HCT116 (cell line): ENCODE data around the gene FDXR. TPM values are rescaled to one million over a fixed set of nuclear protein-coding genes. Genes with fewer than 3 reads are reported as not detected.

Source experiments
- ATAC-seq: fragments of 200-7000 bp; cut with Tn5 transposase; 2 replicates; pipeline ENCODE4 v1.9.1; 2020; ENCODE audit warnings: mild to moderate bottlenecking, moderate library complexity
- BruUV-seq: library from RNA; stranded (reverse); fragments of 400-500 nt; replicated peaks from 2 replicates; lab custom pipeline; 2021; lab: Mats Ljungman, UMichigan
- CTCF ChIA-PET: fragments of 300-600 bp; sonication (Branson Sonifier 250); formaldehyde crosslinking; loops from one replicate; lab custom pipeline; 2021; ENCODE audit warnings: antibody characterized with exemption; lab: Charles Lee
- POLR2A ChIA-PET: fragments of 300-600, 350-600 bp; sonication (Branson Sonifier 250); formaldehyde crosslinking; loops from one replicate; lab custom pipeline; 2021; ENCODE audit warnings: antibody characterized with exemption; lab: Charles Lee
- RAD21 ChIA-PET, 2 experiments: fragments of 300-600 bp; sonication (Branson Sonifier 250); formaldehyde crosslinking; loops; one replicate each; lab custom pipeline; 2023; ENCODE audit warnings: low total read pairs in 2 of 2; ENCODE audit not compliant: uncharacterized antibody in 2 of 2, unreplicated experiment in 2 of 2, low non-redundant PET in 1 of 2; lab: Charles Lee
- DNase-seq: peaks from one replicate; pipeline ENCODE4 v3.0.0-alpha.2; 2010; ENCODE audit warnings: low read depth, low spot score
- H2AFZ ChIP-seq: fragments of 200-600 bp; shearing (Covaris generic), sonication (generic); 2 replicates; pipeline ENCODE4 v1.6.1; 2017; ENCODE audit warnings: low read depth, mixed run types, mixed read lengths, antibody characterized with exemption, low read length; ENCODE audit not compliant: poor library complexity, severe bottlenecking
- H3K27ac ChIP-seq: 2 replicates; pipeline ENCODE4 v1.5.1; 2012; ENCODE audit warnings: low read depth, low read length
- H3K27me3 ChIP-seq: fragments of 200-600 bp; sonication (generic); 2 replicates; pipeline ENCODE4 v1.6.1; 2016; ENCODE audit warnings: mixed run types, low read length, mixed read lengths; ENCODE audit not compliant: insufficient read depth
- H3K36me3 ChIP-seq, 2 experiments: fragments of 200-500 bp in 1 of 2; fragments of 200-600 bp in 1 of 2; sonication (Bioruptor generic) in 1 of 2; sonication (generic) in 1 of 2; 2 replicates each; pipeline versions ENCODE4 v1.5.1 to v1.6.1; 2014 to 2016; ENCODE audit warnings: low read length in 2 of 2, inconsistent platforms in 1 of 2, mixed read lengths in 1 of 2, mixed run types in 1 of 2; ENCODE audit not compliant: insufficient read depth in 2 of 2, control insufficient read depth in 1 of 2
- H3K4me1 ChIP-seq, 2 experiments: fragments of 200-600 bp in 1 of 2; sonication (generic) in 1 of 2; 2 replicates each; pipeline versions ENCODE4 v1.5.1 to v1.6.1; 2012 to 2017; ENCODE audit warnings: low read length in 2 of 2, inconsistent platforms in 1 of 2, mild to moderate bottlenecking in 1 of 2, mixed read lengths in 1 of 2, mixed run types in 1 of 2, moderate library complexity in 1 of 2; ENCODE audit not compliant: insufficient read depth in 2 of 2, control insufficient read depth in 1 of 2
- H3K4me2 ChIP-seq: fragments of 200-600 bp; sonication (generic); 2 replicates; pipeline ENCODE4 v1.6.1; 2017; ENCODE audit warnings: mixed run types, low read length, mixed read lengths
- H3K4me3 ChIP-seq, 2 experiments: fragments of 200-600 bp in 1 of 2; sonication (generic) in 1 of 2; replicated peaks in 1 of 2; 2 replicates each; pipeline ENCODE4 v1.5.1; 2011 to 2016; ENCODE audit warnings: low read length in 2 of 2, control low read depth in 1 of 2, low read depth in 1 of 2, mild to moderate bottlenecking in 1 of 2, mixed read lengths in 1 of 2, mixed run types in 1 of 2
- H3K79me2 ChIP-seq: fragments of 200-600 bp; sonication (generic); 2 replicates; pipeline ENCODE4 v1.6.1; 2017; ENCODE audit warnings: mild to moderate bottlenecking, mixed run types, low read length, moderate library complexity, mixed read lengths; ENCODE audit not compliant: insufficient read depth
- H3K9ac ChIP-seq: fragments of 200-600 bp; sonication (generic); 2 replicates; pipeline ENCODE4 v1.6.1; 2016; ENCODE audit warnings: low read length, mixed read lengths
- H3K9me2 ChIP-seq: fragments of 200-600 bp; sonication (generic), shearing (Covaris generic); 2 replicates; pipeline ENCODE4 v1.6.1; 2017; ENCODE audit warnings: mixed run types, mild to moderate bottlenecking, moderate library complexity; ENCODE audit not compliant: insufficient read depth
- H3K9me3 ChIP-seq, 2 experiments: fragments of 200-500 bp in 1 of 2; fragments of 200-600 bp in 1 of 2; sonication (Bioruptor generic) in 1 of 2; sonication (generic) in 1 of 2; 2 replicates each; pipeline ENCODE4 v1.6.1; 2014 to 2017; ENCODE audit warnings: low read length in 2 of 2, mixed read lengths in 2 of 2, inconsistent platforms in 1 of 2, low read depth in 1 of 2, mild to moderate bottlenecking in 1 of 2, mixed run types in 1 of 2, moderate library complexity in 1 of 2; ENCODE audit not compliant: control insufficient read depth in 1 of 2, insufficient read depth in 1 of 2
- H4K20me1 ChIP-seq: fragments of 200-600 bp; sonication (generic), shearing (Covaris generic); 2 replicates; pipeline ENCODE4 v1.6.1; 2017; ENCODE audit warnings: mixed run types, mild to moderate bottlenecking, moderate library complexity; ENCODE audit not compliant: insufficient read depth
- CEBPB ChIP-seq: IDR thresholded peaks from 2 replicates; pipeline ENCODE4 v1.6.1; 2012; ENCODE audit warnings: low read depth
- EZH2 ChIP-seq: fragments of 200-600 bp; sonication (generic); IDR thresholded peaks from 2 replicates; pipeline ENCODE4 v1.6.1; 2017; ENCODE audit warnings: antibody characterized with exemption, mixed run types
- FOSL1 ChIP-seq: IDR thresholded peaks from 2 replicates; pipeline ENCODE4 v1.6.1; 2012; ENCODE audit warnings: low read depth
- JUND ChIP-seq: IDR thresholded peaks from 2 replicates; pipeline ENCODE4 v1.6.1; 2012
- POLR2A ChIP-seq: IDR thresholded peaks from 2 replicates; pipeline ENCODE4 v1.7.0; 2011; ENCODE audit warnings: borderline replicate concordance; ENCODE audit not compliant: insufficient read depth, insufficient read length; ENCODE audit errors: extremely low read depth
- RAD21 ChIP-seq: IDR thresholded peaks from 2 replicates; pipeline ENCODE4 v1.6.1; 2012; ENCODE audit warnings: low read depth, mild to moderate bottlenecking
- REST ChIP-seq: IDR thresholded peaks from 2 replicates; pipeline ENCODE4 v1.6.1; 2012; ENCODE audit warnings: low read depth
- SIN3A ChIP-seq: IDR thresholded peaks from 2 replicates; pipeline ENCODE4 v1.6.1; 2012; ENCODE audit warnings: low read depth
- SP1 ChIP-seq: IDR thresholded peaks from 2 replicates; pipeline ENCODE4 v1.6.1; 2012; ENCODE audit warnings: low read depth
- SRF ChIP-seq: IDR thresholded peaks from 2 replicates; pipeline ENCODE4 v1.6.1; 2012; ENCODE audit warnings: low read depth
- TCF7L2 ChIP-seq: IDR thresholded peaks from 2 replicates; pipeline ENCODE4 v1.7.0; 2011; ENCODE audit warnings: borderline replicate concordance, inconsistent platforms; ENCODE audit not compliant: insufficient read depth, insufficient read length; ENCODE audit errors: extremely low read depth
- ZFX ChIP-seq: fragments of 450-650 bp; IDR thresholded peaks from 2 replicates; pipeline ENCODE4 v1.6.1; 2017
- ZNF274 ChIP-seq: fragments of 200-500 bp; sonication (Bioruptor generic); IDR thresholded peaks from 2 replicates; pipeline ENCODE4 v1.6.1; 2014; ENCODE audit warnings: mild to moderate bottlenecking, low read depth, low read length, inconsistent platforms
- intact Hi-C: fragments of 100-400 bp; cut with micrococcal nuclease; formaldehyde crosslinking; loops from 2 replicates; pipeline ENCODE4 v1.10.0; 2022
- total RNA-seq: library from RNA; stranded (reverse); gene quantifications from one replicate; pipeline ENCODE4 v1.2.1, GENCODE V29; 2021; ENCODE audit not compliant: unreplicated experiment
- TF ChIP-seq, protein P1 (sequence below), 3 experiments: fragments of 200-600 bp in 1 of 3; sonication (generic) in 1 of 3; IDR thresholded peaks in 2 of 3; conservative IDR thresholded peaks in 1 of 3; 2 replicates each; pipeline ENCODE4 v1.5.1; 2012 to 2017; ENCODE audit warnings: low read depth in 2 of 3, low read length in 2 of 3, antibody characterized with exemption in 1 of 3, borderline replicate concordance in 1 of 3, control low read depth in 1 of 3, mild to moderate bottlenecking in 1 of 3, mixed read lengths in 1 of 3, mixed run types in 1 of 3, moderate library complexity in 1 of 3; ENCODE audit not compliant: insufficient read depth in 1 of 3
- TF ChIP-seq, protein P2 (sequence below): IDR thresholded peaks from 2 replicates; pipeline ENCODE4 v1.6.1; 2012
- TF ChIP-seq, protein P3 (sequence below): IDR thresholded peaks from 2 replicates; pipeline ENCODE4 v1.6.1; 2012
- TF ChIP-seq, protein P4 (sequence below): IDR thresholded peaks from 2 replicates; pipeline ENCODE4 v1.6.1; 2011; ENCODE audit warnings: mild to moderate bottlenecking, low read length, moderate library complexity; ENCODE audit not compliant: insufficient replicate concordance; ENCODE audit errors: extremely low read depth

The FDXR gene
- total RNA-seq, 1 experiment from 2014 or later = 98.8 TPM

GRCh38 chr17:74919440-74920305 lies 46.9 kb upstream of the FDXR start (continued):
- TF ChIP-seq REST (no peak), ZNF274 (no peak), ZFX (no peak), JUND (no peak), POLR2A (no peak)

DNA sequence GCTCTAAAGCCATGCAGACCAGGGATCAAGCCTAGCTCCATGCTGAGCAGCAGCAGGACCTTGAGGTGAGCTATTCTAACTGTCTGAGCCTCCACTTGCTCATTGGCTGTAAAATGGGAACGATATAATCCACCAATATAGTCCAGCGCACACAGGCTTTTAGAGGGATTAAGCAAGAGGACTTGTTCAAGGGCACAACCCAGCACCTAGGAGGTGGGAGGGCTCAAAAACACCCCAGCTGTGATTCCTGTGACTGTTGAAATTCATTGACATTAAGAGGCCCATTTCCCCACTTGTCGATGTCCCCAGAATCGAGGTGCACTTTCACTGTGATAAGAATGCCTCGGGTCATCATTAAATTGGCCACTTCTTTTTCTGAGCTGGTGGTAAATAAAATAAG lies 46.1 kb upstream of the FDXR start:
- BruUV-seq = no TSS peak
- H3K27me3 ChIP-seq = peaks cover 2% of the 10 kb centered on the region; the same call in 1 of the 2 replicates
- TF ChIP-seq RAD21 = no peak
- no peak for TF ChIP-seq CEBPB
- no peak for TF ChIP-seq SIN3A
- no peak for TF ChIP-seq EZH2
- TF ChIP-seq, protein P1, sequence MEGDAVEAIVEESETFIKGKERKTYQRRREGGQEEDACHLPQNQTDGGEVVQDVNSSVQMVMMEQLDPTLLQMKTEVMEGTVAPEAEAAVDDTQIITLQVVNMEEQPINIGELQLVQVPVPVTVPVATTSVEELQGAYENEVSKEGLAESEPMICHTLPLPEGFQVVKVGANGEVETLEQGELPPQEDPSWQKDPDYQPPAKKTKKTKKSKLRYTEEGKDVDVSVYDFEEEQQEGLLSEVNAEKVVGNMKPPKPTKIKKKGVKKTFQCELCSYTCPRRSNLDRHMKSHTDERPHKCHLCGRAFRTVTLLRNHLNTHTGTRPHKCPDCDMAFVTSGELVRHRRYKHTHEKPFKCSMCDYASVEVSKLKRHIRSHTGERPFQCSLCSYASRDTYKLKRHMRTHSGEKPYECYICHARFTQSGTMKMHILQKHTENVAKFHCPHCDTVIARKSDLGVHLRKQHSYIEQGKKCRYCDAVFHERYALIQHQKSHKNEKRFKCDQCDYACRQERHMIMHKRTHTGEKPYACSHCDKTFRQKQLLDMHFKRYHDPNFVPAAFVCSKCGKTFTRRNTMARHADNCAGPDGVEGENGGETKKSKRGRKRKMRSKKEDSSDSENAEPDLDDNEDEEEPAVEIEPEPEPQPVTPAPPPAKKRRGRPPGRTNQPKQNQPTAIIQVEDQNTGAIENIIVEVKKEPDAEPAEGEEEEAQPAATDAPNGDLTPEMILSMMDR (IDR thresholded peaks at IDR 0.05 in 2 of 3, conservative IDR thresholded peaks at IDR 0.05 in 1 of 3; ENCODE audit: borderline replicate concordance in 1 of 3, insufficient read depth in 1 of 3, low read depth in 2 of 3, low read length in 2 of 3) = no peak
- TF ChIP-seq, protein P2, sequence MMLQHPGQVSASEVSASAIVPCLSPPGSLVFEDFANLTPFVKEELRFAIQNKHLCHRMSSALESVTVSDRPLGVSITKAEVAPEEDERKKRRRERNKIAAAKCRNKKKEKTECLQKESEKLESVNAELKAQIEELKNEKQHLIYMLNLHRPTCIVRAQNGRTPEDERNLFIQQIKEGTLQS = no peak
- TF ChIP-seq, protein P3, sequence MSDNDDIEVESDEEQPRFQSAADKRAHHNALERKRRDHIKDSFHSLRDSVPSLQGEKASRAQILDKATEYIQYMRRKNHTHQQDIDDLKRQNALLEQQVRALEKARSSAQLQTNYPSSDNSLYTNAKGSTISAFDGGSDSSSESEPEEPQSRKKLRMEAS = no peak
- no peak for TF ChIP-seq FOSL1
- TF ChIP-seq, protein P4, sequence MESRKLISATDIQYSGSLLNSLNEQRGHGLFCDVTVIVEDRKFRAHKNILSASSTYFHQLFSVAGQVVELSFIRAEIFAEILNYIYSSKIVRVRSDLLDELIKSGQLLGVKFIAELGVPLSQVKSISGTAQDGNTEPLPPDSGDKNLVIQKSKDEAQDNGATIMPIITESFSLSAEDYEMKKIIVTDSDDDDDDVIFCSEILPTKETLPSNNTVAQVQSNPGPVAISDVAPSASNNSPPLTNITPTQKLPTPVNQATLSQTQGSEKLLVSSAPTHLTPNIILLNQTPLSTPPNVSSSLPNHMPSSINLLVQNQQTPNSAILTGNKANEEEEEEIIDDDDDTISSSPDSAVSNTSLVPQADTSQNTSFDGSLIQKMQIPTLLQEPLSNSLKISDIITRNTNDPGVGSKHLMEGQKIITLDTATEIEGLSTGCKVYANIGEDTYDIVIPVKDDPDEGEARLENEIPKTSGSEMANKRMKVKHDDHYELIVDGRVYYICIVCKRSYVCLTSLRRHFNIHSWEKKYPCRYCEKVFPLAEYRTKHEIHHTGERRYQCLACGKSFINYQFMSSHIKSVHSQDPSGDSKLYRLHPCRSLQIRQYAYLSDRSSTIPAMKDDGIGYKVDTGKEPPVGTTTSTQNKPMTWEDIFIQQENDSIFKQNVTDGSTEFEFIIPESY = no peak
- TF ChIP-seq JUND = no peak
- no peak for TF ChIP-seq SRF
- TF ChIP-seq SP1 = no peak
- TF ChIP-seq TCF7L2 = no peak

More for the DNA sequence above, 46.1 kb upstream of the FDXR start:
- no peaks in the 10 kb centered on the region for H3K79me2 ChIP-seq
- no peak for DNase-seq
- H3K4me3 ChIP-seq = no peak overlapping the region
- H3K9me2 ChIP-seq = no peaks in the 10 kb centered on the region
- H3K9ac ChIP-seq = no peak overlapping the region
- no peak for ATAC-seq
- H3K36me3 ChIP-seq = peaks cover 0 to 2% of the 10 kb centered on the region in 2 experiments; a peak in 1 of 4 replicates
- no peaks in the 10 kb centered on the region for H4K20me1 ChIP-seq
- no peak overlapping the region for H3K27ac ChIP-seq
- H3K4me2 ChIP-seq = no peak overlapping the region
- ChIA-PET POLR2A (no interaction called here), CTCF (interaction anchor here (0.6 to 1.5 kb wide), 2 partner anchors 43 to 936 kb away, joined by 4 to 5 read pairs; partner anchors contain the start of gene WBP2), RAD21 (interaction anchor here in 1 of 2 experiments (0.7 to 0.8 kb wide), 2 partner anchors 39 to 43 kb away, joined by 3 to 4 read pairs; no protein-coding TSS in a partner anchor)
- no peaks in the 10 kb centered on the region for H3K9me3 ChIP-seq
- H2AFZ ChIP-seq = no peak overlapping the region
- peaks cover 16 to 33% of the 10 kb centered on the region in 2 experiments for H3K4me1 ChIP-seq
- intact Hi-C loops = no loop called here
